Measurements from ENCODE around the gene SLC36A2. TPM values are rescaled to one million over a fixed set of nuclear protein-coding genes. Genes with fewer than 3 reads are reported as not detected.

The SLC36A2 gene
- polyA plus RNA-seq, 1 experiment, result not detected

DNA sequence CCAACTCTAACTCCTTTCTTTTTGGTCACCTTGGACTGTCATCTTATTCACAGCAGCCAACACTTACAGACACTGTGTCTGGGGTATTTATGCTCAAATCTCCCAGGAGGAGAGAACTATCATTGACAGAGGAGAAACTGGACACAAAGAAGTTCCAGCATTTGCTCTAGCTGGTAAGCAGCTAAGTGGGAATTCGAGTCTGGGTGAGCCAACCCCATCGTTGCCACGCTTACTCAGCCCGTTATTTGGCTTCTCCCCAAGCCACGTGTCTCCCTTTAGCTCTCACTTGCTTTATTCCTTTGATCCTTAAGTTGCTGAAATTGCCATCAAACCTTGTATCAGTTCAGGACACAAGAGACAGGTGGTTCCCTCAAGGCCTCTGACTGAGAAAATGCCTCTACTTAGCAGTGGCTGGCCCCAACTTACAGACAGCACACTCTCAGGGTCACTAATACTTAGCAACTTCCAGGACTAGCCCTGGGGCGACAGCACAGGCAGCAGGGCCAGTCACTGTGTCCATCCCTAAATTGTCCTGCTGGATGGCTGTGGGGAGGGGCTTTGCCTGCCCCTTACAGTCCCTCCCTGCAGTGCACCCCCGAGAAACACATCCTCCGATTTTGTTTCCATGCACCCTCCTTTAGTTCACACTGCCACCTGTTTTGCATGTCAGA lies 1.4 kb downstream of the SLC36A2 start:
- H3K27me3 ChIP-seq (ENCODE audit: control insufficient read depth, insufficient read depth, low read length), result peaks cover 7% of the 10 kb centered on the region
- H3K36me3 ChIP-seq (ENCODE audit: control insufficient read depth, insufficient read depth, low read length), result no peaks in the 10 kb centered on the region
- no peak for TF ChIP-seq CTCF (IDR thresholded peaks at IDR 0.05; ENCODE audit: insufficient read depth, low read depth, low read length)
- ChIA-PET POLR2A (no interaction called here), CTCF (interaction anchor here (1.7 kb wide), 1 partner anchor 13 kb away, joined by 4 read pairs; no protein-coding TSS in a partner anchor)
- no peak overlapping the region for H3K4me3 ChIP-seq (ENCODE audit: low read depth, low read length)
- no peak for DNase-seq (ENCODE audit: low read depth)

DNA sequence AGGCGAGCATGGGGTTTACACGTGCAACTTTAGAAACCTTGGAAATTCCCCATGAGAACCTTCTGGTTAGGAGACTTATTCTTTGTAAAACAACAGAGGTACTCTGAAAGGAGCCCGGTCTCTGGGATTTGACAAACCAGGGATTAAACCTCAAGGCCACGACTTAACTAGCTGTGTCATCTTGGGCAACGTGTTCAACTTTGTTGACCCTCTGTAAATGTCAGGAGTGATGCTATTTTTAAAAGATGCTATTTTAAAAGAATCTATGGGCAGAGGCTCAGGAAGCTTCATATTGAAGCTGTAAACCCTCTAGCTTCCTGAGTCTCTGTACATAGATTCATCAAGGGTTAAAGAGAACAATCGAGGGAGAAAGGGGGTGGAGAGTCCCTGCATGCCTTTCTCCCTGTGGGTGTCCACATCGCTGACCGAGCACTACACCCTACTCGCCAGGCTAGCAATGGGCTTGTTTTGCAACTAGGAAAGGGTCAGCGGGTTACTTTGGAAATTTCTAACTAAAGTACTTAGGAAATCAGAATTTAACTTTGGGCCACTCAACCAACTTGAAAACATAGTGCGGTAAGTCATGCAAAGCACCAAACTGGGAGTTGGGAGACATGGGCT lies 2.1 kb downstream of the SLC36A2 start:
- no peak for DNase-seq (ENCODE audit: low read depth)
- peaks cover 7% of the 10 kb centered on the region for H3K27me3 ChIP-seq (ENCODE audit: control insufficient read depth, insufficient read depth, low read length)
- ChIA-PET CTCF (interaction anchor here (1.7 kb wide), 1 partner anchor 12 kb away, joined by 4 read pairs; no protein-coding TSS in a partner anchor), POLR2A (no interaction called here)
- no peak overlapping the region for H3K4me3 ChIP-seq (ENCODE audit: low read depth, low read length)
- TF ChIP-seq CTCF (IDR thresholded peaks at IDR 0.05; ENCODE audit: insufficient read depth, low read depth, low read length), result no peak
- H3K36me3 ChIP-seq (ENCODE audit: control insufficient read depth, insufficient read depth, low read length), result no peaks in the 10 kb centered on the region

DNA sequence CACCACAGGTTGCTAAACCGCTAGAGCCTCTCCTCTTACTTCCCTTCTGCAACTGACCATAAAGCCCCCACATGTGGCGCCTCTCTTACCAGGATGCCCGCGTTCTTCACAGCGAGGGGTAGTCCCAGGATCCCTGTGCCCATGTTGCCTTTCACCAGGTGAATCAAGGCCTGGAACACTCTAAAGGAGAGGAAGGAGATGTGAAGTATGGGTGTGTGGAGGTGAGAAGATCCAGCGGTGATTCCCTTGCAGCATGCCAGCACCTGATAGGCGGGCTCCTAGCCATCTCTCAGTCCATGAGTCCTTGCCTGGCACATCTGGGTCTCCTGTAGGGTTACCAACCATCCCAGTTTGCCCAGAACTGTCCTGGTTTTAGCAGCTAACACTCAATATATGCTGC lies 3.3 kb downstream of the SLC36A2 start:
- CTCF ChIA-PET, result no interaction called here
- no peaks in the 10 kb centered on the region for H3K36me3 ChIP-seq (ENCODE audit: control insufficient read depth, insufficient read depth, low read length)
- peaks cover 7% of the 10 kb centered on the region for H3K27me3 ChIP-seq (ENCODE audit: control insufficient read depth, insufficient read depth, low read length)
- POLR2A ChIA-PET, result no interaction called here
- TF ChIP-seq CTCF (IDR thresholded peaks at IDR 0.05; ENCODE audit: insufficient read depth, low read depth, low read length), result no peak
- no peak overlapping the region for H3K4me3 ChIP-seq (ENCODE audit: low read depth, low read length)
- no peak for DNase-seq (ENCODE audit: low read depth)

DNA sequence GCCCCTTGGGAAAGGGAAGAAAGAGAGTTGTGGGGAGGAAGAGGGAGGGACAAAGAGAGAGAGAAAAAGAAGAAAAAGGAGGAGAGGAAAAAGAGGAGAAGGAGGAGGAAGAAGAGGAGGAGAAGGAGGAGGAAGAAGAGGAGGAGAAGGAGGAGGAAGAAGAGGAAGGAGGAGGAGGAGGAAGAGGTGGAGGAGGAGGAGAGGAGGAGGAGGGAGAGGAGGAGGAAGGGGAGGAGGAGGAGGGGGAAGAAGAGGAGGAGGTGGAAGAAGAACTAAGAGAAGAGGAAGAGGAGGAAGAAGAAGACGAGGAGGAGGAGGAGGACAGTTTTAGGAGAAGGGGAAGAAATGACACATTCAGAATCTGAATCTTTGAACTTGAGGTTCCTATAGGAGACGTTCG lies 7.4 kb downstream of the SLC36A2 start:
- no peak overlapping the region for H3K4me3 ChIP-seq (ENCODE audit: low read depth, low read length)
- H3K27me3 ChIP-seq (ENCODE audit: control insufficient read depth, insufficient read depth, low read length), result peaks cover 3% of the 10 kb centered on the region; the same call in 1 of the 2 replicates
- DNase-seq (ENCODE audit: low read depth), result no peak
- no peak for TF ChIP-seq CTCF (IDR thresholded peaks at IDR 0.05; ENCODE audit: insufficient read depth, low read depth, low read length)
- POLR2A ChIA-PET, result no interaction called here
- CTCF ChIA-PET, result no interaction called here
- H3K36me3 ChIP-seq (ENCODE audit: control insufficient read depth, insufficient read depth, low read length), result no peaks in the 10 kb centered on the region

- H3K4me3 ChIP-seq (ENCODE audit: low read depth, low read length), result no peak overlapping the region
- POLR2A ChIA-PET, result no interaction called here
- no peaks in the 10 kb centered on the region for H3K27me3 ChIP-seq (ENCODE audit: control insufficient read depth, insufficient read depth, low read length)
- no peak for TF ChIP-seq CTCF (IDR thresholded peaks at IDR 0.05; ENCODE audit: insufficient read depth, low read depth, low read length)
- DNase-seq (ENCODE audit: low read depth), result no peak
- CTCF ChIA-PET, result interaction anchor here (0.6 to 1.0 kb wide), 2 partner anchors 10 to 23 kb away, joined by 3 read pairs; no protein-coding TSS in a partner anchor
- no peaks in the 10 kb centered on the region for H3K36me3 ChIP-seq (ENCODE audit: control insufficient read depth, insufficient read depth, low read length)
Observed at GRCh38 chr5:151338734-151339133, 8.6 kb downstream of the SLC36A2 start.
